WTC11 (cell line): Measurements from ENCODE around the gene SMC5. TPM values are rescaled to one million over a fixed set of nuclear protein-coding genes. Genes with fewer than 3 reads are reported as not detected.

ENCODE experiments used
- ATAC-seq: fragments of 200-7000 bp; cut with Tn5 transposase; 2 replicates; pipeline ENCODE4 v1.10.0; 2021; ENCODE audit warnings: mild to moderate bottlenecking, moderate library complexity
- CTCF ChIA-PET: fragments of 300-600 bp; sonication (Branson Sonifier 250); formaldehyde crosslinking; loops from one replicate; lab custom pipeline; 2021; ENCODE audit warnings: antibody characterized with exemption; lab: Charles Lee
- POLR2A ChIA-PET: fragments of 350-600 bp; sonication (Branson Sonifier 250); formaldehyde crosslinking; loops from one replicate; lab custom pipeline; 2021; ENCODE audit warnings: antibody characterized with exemption; lab: Charles Lee
- DNase-seq: peaks from one replicate; pipeline ENCODE4 v3.0.0; 2021; ENCODE audit warnings: low spot score
- H3K27ac Mint-ChIP-seq: 2 replicates; pipeline ENCODE4 v1.8.0; 2021; ENCODE audit warnings: mixed read lengths
- H3K27me3 Mint-ChIP-seq: 2 replicates; pipeline ENCODE4 v1.8.0; 2021; ENCODE audit warnings: low read depth, mild to moderate bottlenecking, moderate library complexity, mixed read lengths
- H3K36me3 Mint-ChIP-seq: 2 replicates; pipeline ENCODE4 v1.8.0; 2021; ENCODE audit warnings: mixed read lengths
- H3K4me1 Mint-ChIP-seq: 2 replicates; pipeline ENCODE4 v1.8.0; 2022; ENCODE audit warnings: mixed read lengths
- H3K4me3 Mint-ChIP-seq: 2 replicates; pipeline ENCODE4 v1.8.0; 2021; ENCODE audit warnings: mild to moderate bottlenecking, moderate library complexity, mixed read lengths
- H3K9me3 Mint-ChIP-seq: 2 replicates; pipeline ENCODE4 v1.8.0; 2021; ENCODE audit warnings: mixed read lengths
- CTCF ChIP-seq: fragments of 200-600 bp; IDR thresholded peaks from 2 replicates; pipeline ENCODE4 v1.8.0; 2022; ENCODE audit warnings: antibody characterized with exemption
- EMX1 ChIP-seq: fragments of 250-450 bp; sonication (Bioruptor Pico); IDR thresholded peaks from 2 replicates; pipeline ENCODE4 v1.8.0; 2021; ENCODE audit warnings: mild to moderate bottlenecking
- ESRRA ChIP-seq: sonication (generic); formaldehyde crosslinking; IDR thresholded peaks from 2 replicates; pipeline ENCODE4 v1.8.1; 2022; ENCODE audit warnings: mild to moderate bottlenecking, missing genetic modification reagents, borderline replicate concordance
- FOXK1 ChIP-seq: sonication (generic); formaldehyde crosslinking; IDR thresholded peaks from 2 replicates; pipeline ENCODE4 v1.8.0; 2022; ENCODE audit warnings: mild to moderate bottlenecking, moderate library complexity, missing genetic modification reagents
- GRHL2 ChIP-seq: fragments of 250-450 bp; sonication (Bioruptor Pico); IDR thresholded peaks from 2 replicates; pipeline ENCODE4 v1.8.0; 2022; ENCODE audit warnings: mild to moderate bottlenecking, moderate library complexity; ENCODE audit not compliant: insufficient replicate concordance, severe bottlenecking
- JAZF1 ChIP-seq: fragments of 250-450 bp; sonication (Bioruptor Pico); IDR thresholded peaks from 2 replicates; pipeline ENCODE4 v1.9.0; 2021; ENCODE audit warnings: moderate library complexity, mild to moderate bottlenecking, inconsistent platforms
- MAX ChIP-seq: sonication (generic); formaldehyde crosslinking; IDR thresholded peaks from 2 replicates; pipeline ENCODE4 v1.8.0; 2022; ENCODE audit warnings: mild to moderate bottlenecking, missing genetic modification reagents
- NFATC4 ChIP-seq: fragments of 250-450 bp; sonication (Bioruptor Pico); IDR thresholded peaks from 2 replicates; pipeline ENCODE4 v1.9.0; 2021; ENCODE audit warnings: mild to moderate bottlenecking
- NR3C1 ChIP-seq: sonication (generic); formaldehyde crosslinking; conservative IDR thresholded peaks from 2 replicates; pipeline ENCODE4 v1.8.1; 2023; ENCODE audit warnings: low read depth, mild to moderate bottlenecking, missing genetic modification reagents
- PREB ChIP-seq: sonication (generic); formaldehyde crosslinking; IDR thresholded peaks from 2 replicates; pipeline ENCODE4 v1.8.1; 2022; ENCODE audit warnings: mild to moderate bottlenecking, missing genetic modification reagents, moderate library complexity, borderline replicate concordance
- PRRX2 ChIP-seq: fragments of 250-450 bp; sonication (Bioruptor Pico); IDR thresholded peaks from 2 replicates; pipeline ENCODE4 v1.8.0; 2021; ENCODE audit warnings: mild to moderate bottlenecking
- SMAD4 ChIP-seq: sonication (generic); formaldehyde crosslinking; IDR thresholded peaks from 2 replicates; pipeline ENCODE4 v1.8.0; 2022; ENCODE audit warnings: mild to moderate bottlenecking, missing genetic modification reagents
- SP1 ChIP-seq: sonication (generic); formaldehyde crosslinking; conservative IDR thresholded peaks from 2 replicates; pipeline ENCODE4 v1.8.1; 2022; ENCODE audit warnings: missing genetic modification reagents
- USF1 ChIP-seq: sonication (generic); formaldehyde crosslinking; IDR thresholded peaks from 2 replicates; pipeline ENCODE4 v1.8.0; 2022; ENCODE audit warnings: mild to moderate bottlenecking, missing genetic modification reagents
- ZBTB43 ChIP-seq: sonication (generic); formaldehyde crosslinking; IDR thresholded peaks from 2 replicates; pipeline ENCODE4 v1.8.1; 2023; ENCODE audit warnings: mild to moderate bottlenecking, missing genetic modification reagents
- ZNF512 ChIP-seq: sonication (generic); formaldehyde crosslinking; IDR thresholded peaks from 2 replicates; pipeline ENCODE4 v1.8.1; 2022; ENCODE audit warnings: missing genetic modification reagents, borderline replicate concordance
- ZNF532 ChIP-seq: fragments of 250-450 bp; sonication (Bioruptor Pico); IDR thresholded peaks from 2 replicates; pipeline ENCODE4 v1.9.0; 2021; ENCODE audit warnings: mild to moderate bottlenecking, borderline replicate concordance
- ZNF671 ChIP-seq: fragments of 250-450 bp; sonication (Bioruptor Pico); IDR thresholded peaks from 2 replicates; pipeline ENCODE4 v1.8.0; 2021; ENCODE audit warnings: mild to moderate bottlenecking
- total RNA-seq: library from RNA; stranded (reverse); gene quantifications from 3 replicates; pipeline ENCODE4 v1.2.3, GENCODE V29; 2021

SMC5 gene
- total RNA-seq, 1 experiment from 2014 or later, result 20.2 TPM

- no peaks in the 10 kb centered on the region for H3K36me3 Mint-ChIP-seq
- no peak for ATAC-seq
- peak overlapping the region; percentile 41; the same call in 1 of the 2 replicates for H3K27ac Mint-ChIP-seq
- ChIA-PET POLR2A (no interaction called here), CTCF (interaction anchor here (1.2 kb wide), 1 partner anchor 40 kb away, joined by 3 read pairs; no protein-coding TSS in a partner anchor)
- TF ChIP-seq ZNF512 (CRISPR knock-in tag) (no peak), MAX (no peak), SMAD4 (CRISPR knock-in tag) (no peak), CTCF (no peak), ESRRA (CRISPR knock-in tag) (no peak), ZBTB43 (CRISPR knock-in tag) (no peak), USF1 (no peak), ZNF671 (CRISPR knock-in tag) (no peak), PREB (CRISPR knock-in tag) (no peak), NR3C1 (CRISPR knock-in tag) (no peak), SP1 (CRISPR knock-in tag) (no peak), NFATC4 (CRISPR knock-in tag) (no peak), GRHL2 (CRISPR knock-in tag) (no peak), EMX1 (no peak), ZNF532 (CRISPR knock-in tag) (no peak), FOXK1 (CRISPR knock-in tag) (no peak), JAZF1 (no peak), PRRX2 (no peak)
- no peak overlapping the region for H3K4me3 Mint-ChIP-seq
- DNase-seq, result no peak
- H3K27me3 Mint-ChIP-seq, result no peaks in the 10 kb centered on the region; the same call in 1 of the 2 replicates
- H3K4me1 Mint-ChIP-seq, result peaks cover 14% of the 10 kb centered on the region
- H3K9me3 Mint-ChIP-seq, result no peaks in the 10 kb centered on the region
Observed at GRCh38 chr9:70387663-70388062, 128.9 kb downstream of the SMC5 start.
